Common myeloid progenitor, CD34-positive (primary cell): ENCODE results near the gene HDGFL2.

Experiments
- CTCF ChIA-PET: fragments of 350-600 bp; sonication (Branson Sonifier 250); formaldehyde crosslinking; loops from one replicate; lab custom pipeline; 2021; ENCODE audit warnings: antibody characterized with exemption; lab: Charles Lee
- POLR2A ChIA-PET: fragments of 350-600 bp; sonication (Branson Sonifier 250); formaldehyde crosslinking; loops from one replicate; lab custom pipeline; 2021; ENCODE audit warnings: antibody characterized with exemption; lab: Charles Lee
- DNase-seq, 3 donors: peaks; one replicate each; pipeline versions ENCODE4 v3.0.0 to v3.0.0-alpha.2; 2013
- H3K27ac ChIP-seq, 2 experiments: 1 replicate in 1 of 2; 2 replicates in 1 of 2; pipeline ENCODE4 v1.7.0; 2013; ENCODE audit warnings: inconsistent platforms in 2 of 2, low read length in 2 of 2, mild to moderate bottlenecking in 2 of 2, low read depth in 1 of 2, moderate library complexity in 1 of 2; ENCODE audit not compliant: severe bottlenecking in 2 of 2, insufficient read depth in 1 of 2, poor library complexity in 1 of 2
- H3K27me3 ChIP-seq, 5 experiments: replicated peaks in 2 of 5; 1 replicate in 3 of 5; 2 replicates in 2 of 5; pipeline versions ENCODE4 v1.6.1 to v1.7.0; 2013; ENCODE audit warnings: low read length in 4 of 5, mild to moderate bottlenecking in 2 of 5, moderate library complexity in 2 of 5, inconsistent platforms in 1 of 5; ENCODE audit not compliant: insufficient read depth in 5 of 5, control insufficient read depth in 4 of 5
- H3K36me3 ChIP-seq, 4 experiments: 1 replicate in 2 of 4; 2 replicates in 2 of 4; pipeline versions ENCODE4 v1.6.1 to v1.7.0; 2013; ENCODE audit warnings: low read length in 3 of 4, control low read depth in 1 of 4, mild to moderate bottlenecking in 1 of 4; ENCODE audit not compliant: control insufficient read depth in 4 of 4, insufficient read depth in 4 of 4
- H3K4me1 ChIP-seq, 4 experiments: 1 replicate in 3 of 4; 2 replicates in 1 of 4; pipeline versions ENCODE4 v1.6.1 to v1.7.1; 2013; ENCODE audit warnings: low read length in 3 of 4, mild to moderate bottlenecking in 3 of 4, control low read depth in 1 of 4, inconsistent platforms in 1 of 4, moderate library complexity in 1 of 4; ENCODE audit not compliant: control insufficient read depth in 4 of 4, insufficient read depth in 4 of 4; ENCODE audit errors: control extremely low read depth in 1 of 4
- H3K4me3 ChIP-seq, 7 experiments: 1 replicate in 4 of 7; 2 replicates in 3 of 7; pipeline versions ENCODE4 v1.5.1 to v1.7.0; 2013; ENCODE audit warnings: mild to moderate bottlenecking in 7 of 7, low read length in 6 of 7, moderate library complexity in 6 of 7, inconsistent platforms in 2 of 7, low read depth in 2 of 7, control low read depth in 1 of 7; ENCODE audit not compliant: insufficient read depth in 4 of 7, control insufficient read depth in 1 of 7; ENCODE audit errors: extremely low read depth in 1 of 7
- H3K9me3 ChIP-seq, 5 experiments: 1 replicate in 4 of 5; 2 replicates in 1 of 5; pipeline versions ENCODE4 v1.6.1 to v1.7.1; 2013; ENCODE audit warnings: low read length in 4 of 5, mild to moderate bottlenecking in 2 of 5, inconsistent platforms in 1 of 5, low read depth in 1 of 5, moderate library complexity in 1 of 5; ENCODE audit not compliant: control insufficient read depth in 4 of 5, insufficient read depth in 2 of 5; ENCODE audit errors: control extremely low read depth in 1 of 5
- WGBS: methylation state at CpG from one replicate; pipeline ENCODE4 v1.1.5; 2013; ENCODE audit not compliant: insufficient coverage; 5-methylcytosine and 5-hydroxymethylcytosine counted together

Gene HDGFL2

DNA sequence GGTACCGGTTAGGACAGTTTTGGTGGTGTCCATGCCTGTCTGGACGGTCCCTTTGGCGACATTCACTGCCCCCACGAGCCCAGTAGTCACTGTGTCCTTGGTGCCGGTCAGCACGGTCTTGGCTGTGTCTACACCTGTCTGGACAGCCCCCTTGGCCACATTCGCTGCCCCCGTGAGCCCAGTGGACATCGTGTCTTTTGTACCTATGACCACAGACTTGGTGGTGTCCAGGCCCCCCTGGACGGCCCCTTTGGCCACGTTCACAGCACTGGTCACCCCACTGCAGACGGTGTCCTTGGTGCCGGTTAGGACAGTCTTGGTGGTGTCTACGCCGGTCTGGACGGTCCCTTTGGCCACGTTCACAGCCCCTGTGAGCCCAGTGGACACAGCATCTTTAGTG is 40.0 kb downstream of the HDGFL2 start:
- 94% methylated on average over 17 of the region's 17 CpGs for WGBS
- CTCF ChIA-PET: no interaction called here

DNA sequence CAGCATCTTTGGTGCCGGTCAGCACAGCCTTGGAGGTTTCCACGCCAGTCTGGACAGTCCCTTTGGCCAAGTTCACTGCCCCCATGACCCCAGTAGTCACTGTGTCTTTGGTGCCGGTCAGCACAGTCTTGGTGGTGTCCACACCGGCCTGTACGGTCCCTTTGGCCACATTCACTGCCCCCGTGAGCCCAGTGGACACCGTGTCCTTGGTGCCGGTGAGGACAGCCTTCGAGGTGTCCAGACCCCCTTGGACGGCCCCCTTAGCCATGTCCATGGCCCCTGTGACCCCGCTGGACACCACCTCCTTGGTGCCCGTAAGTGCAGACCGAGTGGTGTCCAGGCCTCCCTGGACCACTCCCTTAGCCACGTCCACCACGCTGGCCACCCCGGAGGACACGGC is 41.2 kb downstream of the HDGFL2 start:
- Histone ChIP-seq H3K36me3 (no peaks in the 10 kb centered on the region), H3K27me3 (no peaks in the 10 kb centered on the region), H3K4me1 (no peaks in the 10 kb centered on the region), H3K27ac (no peak overlapping the region), H3K9me3 (no peaks in the 10 kb centered on the region), H3K4me3 (no peak overlapping the region)
- no peak for DNase-seq
- CTCF ChIA-PET: interaction anchor here (0.6 kb wide), 1 partner anchor 86 kb away, joined by 3 read pairs; no protein-coding TSS in a partner anchor
- POLR2A ChIA-PET: no interaction called here
- 91% methylated on average over 16 of the region's 17 CpGs for WGBS

More for the DNA sequence above, 40.0 kb downstream of the HDGFL2 start:
- DNase-seq: no peak
- no peaks in the 10 kb centered on the region for H3K9me3 ChIP-seq
- H3K27me3 ChIP-seq: no peaks in the 10 kb centered on the region
- no peaks in the 10 kb centered on the region for H3K36me3 ChIP-seq
- POLR2A ChIA-PET: no interaction called here
- H3K4me3 ChIP-seq: no peak overlapping the region
- no peaks in the 10 kb centered on the region for H3K4me1 ChIP-seq
- H3K27ac ChIP-seq: no peak overlapping the region

DNA sequence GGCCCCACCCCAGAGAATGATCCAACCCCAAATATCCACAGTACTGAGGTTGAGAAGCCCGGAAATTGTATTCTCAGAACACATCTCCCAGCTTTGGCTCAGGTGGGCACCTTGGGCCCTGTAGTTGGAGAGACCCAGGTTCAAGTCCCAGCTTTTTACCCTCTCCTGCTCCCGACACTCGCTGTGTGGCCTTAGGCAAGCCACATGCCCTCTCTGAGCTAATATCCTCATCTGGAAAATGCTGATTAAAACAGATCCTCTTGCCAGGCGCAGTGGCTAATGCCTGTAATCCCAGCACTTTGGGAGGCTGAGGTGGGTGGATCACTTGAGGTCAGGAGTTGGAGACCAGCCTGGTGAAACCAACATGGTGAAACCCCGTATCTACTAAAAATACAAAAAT is 43.6 kb downstream of the HDGFL2 start:
- DNase-seq: no peak
- Histone ChIP-seq H3K27ac (no peak overlapping the region), H3K9me3 (no peaks in the 10 kb centered on the region), H3K4me1 (no peaks in the 10 kb centered on the region), H3K27me3 (no peaks in the 10 kb centered on the region), H3K36me3 (no peaks in the 10 kb centered on the region), H3K4me3 (no peak overlapping the region)
- 96% methylated on average over 3 of the region's 5 CpGs for WGBS
- ChIA-PET CTCF (interaction anchor here (1.8 kb wide), 1 partner anchor 25 kb away, joined by 4 read pairs; no protein-coding TSS in a partner anchor), POLR2A (no interaction called here)

DNA sequence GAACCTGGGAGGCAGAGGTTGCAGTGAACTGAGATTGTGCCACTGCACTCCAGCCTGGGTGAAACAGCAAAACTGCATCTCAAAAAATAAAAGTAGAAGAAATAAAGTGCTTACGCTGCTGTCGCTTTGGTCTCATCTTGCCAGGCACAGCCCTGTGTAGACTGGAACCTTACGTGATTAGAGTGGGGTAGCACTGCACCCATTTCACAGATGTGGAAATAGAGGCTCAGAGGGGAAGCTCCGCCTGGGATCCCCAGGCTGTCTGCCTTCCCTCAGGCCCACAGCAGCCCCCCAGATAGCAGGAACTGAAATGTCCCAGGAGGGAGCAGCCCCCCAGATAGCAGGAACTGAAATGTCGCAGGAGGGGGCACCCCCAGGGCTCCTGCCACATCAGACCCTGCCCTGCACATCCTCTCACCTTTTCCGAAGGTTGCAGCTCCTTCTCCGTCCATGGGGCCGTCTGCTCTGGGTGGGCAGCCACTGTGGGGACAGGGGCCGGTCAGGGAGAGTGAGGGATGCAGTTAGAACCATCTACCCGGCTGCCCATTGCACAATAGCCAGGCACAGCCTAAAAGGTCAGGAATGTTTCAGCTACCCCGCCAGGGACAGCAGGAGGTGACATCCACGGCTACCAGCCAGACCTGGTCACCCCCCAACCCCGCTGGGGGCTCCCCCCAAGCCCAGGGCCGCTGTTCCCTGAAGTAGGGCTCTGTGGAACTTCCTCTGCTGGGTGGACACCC is 44.3 kb downstream of the HDGFL2 start:
- no peak overlapping the region for H3K27ac ChIP-seq
- no peaks in the 10 kb centered on the region for H3K9me3 ChIP-seq
- CTCF ChIA-PET: interaction anchor here (1.5 to 1.8 kb wide), 2 partner anchors 9 to 24 kb away, joined by 4 to 6 read pairs; no protein-coding TSS in a partner anchor
- no peaks in the 10 kb centered on the region for H3K36me3 ChIP-seq
- POLR2A ChIA-PET: no interaction called here
- WGBS: 68% methylated on average over 13 of the region's 14 CpGs
- H3K4me3 ChIP-seq: no peak overlapping the region
- DNase-seq: no peak
- no peaks in the 10 kb centered on the region for H3K27me3 ChIP-seq
- H3K4me1 ChIP-seq: no peaks in the 10 kb centered on the region

DNA sequence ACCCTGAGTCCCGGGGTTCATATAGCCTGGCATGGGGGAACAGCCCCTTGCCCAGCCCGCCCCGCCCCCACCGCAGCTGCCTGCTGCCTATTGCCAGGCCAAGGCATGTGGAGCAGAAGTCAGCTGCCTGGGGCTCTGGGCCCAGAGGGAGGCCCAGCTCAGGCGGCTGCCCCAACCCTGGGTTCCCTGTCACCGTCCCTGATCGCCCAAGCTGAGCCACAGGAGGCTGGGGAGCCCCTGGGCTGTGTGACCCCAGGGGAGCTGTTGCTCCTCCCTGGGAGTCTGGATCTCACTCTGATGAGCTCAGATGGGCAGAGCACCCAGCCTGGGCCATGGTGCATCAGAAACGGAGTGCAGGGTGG is 44.8 kb downstream of the HDGFL2 start:
- Histone ChIP-seq H3K4me3 (no peak overlapping the region), H3K36me3 (no peaks in the 10 kb centered on the region), H3K27me3 (no peaks in the 10 kb centered on the region), H3K9me3 (no peaks in the 10 kb centered on the region), H3K27ac (no peak overlapping the region), H3K4me1 (no peaks in the 10 kb centered on the region)
- ChIA-PET CTCF (interaction anchor here (1.5 to 1.8 kb wide), 2 partner anchors 9 to 24 kb away, joined by 4 to 6 read pairs; no protein-coding TSS in a partner anchor), POLR2A (no interaction called here)
- DNase-seq: no peak
- WGBS: 70% methylated on average over 8 of the region's 8 CpGs

DNA sequence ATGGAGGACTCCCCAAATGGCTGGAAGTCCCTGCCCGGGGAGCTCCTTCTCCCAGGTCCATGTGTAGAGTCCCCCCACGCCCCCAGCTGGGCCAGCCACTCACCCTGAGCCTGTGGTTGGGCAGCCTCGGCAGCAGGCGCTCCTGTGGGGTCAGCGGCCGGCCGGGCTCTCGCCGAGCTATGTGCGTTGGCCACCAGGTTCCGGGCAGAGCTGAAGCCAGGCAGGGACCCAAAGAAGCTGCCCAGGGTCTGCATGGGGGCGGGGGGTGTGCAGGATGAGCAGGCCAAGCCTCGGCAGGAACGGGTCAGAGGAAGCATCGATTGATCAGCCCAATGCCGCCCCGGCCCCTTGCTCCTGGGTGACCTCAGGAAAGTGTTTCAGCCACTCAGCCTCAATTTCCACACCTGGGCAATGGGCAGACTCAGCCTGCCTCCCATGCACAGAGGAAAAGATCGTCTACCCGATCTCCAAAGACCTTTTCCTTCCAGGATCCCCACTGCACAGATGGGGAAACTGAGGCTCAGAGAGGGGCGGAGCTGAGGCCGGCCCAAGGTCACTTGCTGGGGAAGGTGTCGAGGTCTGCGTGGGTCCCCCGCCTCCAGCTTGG is 45.5 kb downstream of the HDGFL2 start:
- no peak for DNase-seq
- H3K36me3 ChIP-seq: no peaks in the 10 kb centered on the region
- WGBS: 93% methylated on average over 24 of the region's 24 CpGs
- H3K27ac ChIP-seq: no peak overlapping the region
- H3K27me3 ChIP-seq: no peaks in the 10 kb centered on the region
- no peaks in the 10 kb centered on the region for H3K4me1 ChIP-seq
- H3K9me3 ChIP-seq: no peaks in the 10 kb centered on the region
- ChIA-PET CTCF (interaction anchor here (1.5 kb wide), 1 partner anchor 8 kb away, joined by 6 read pairs; no protein-coding TSS in a partner anchor), POLR2A (interaction anchor here (0.5 kb wide), 1 partner anchor 174 kb away, joined by 3 read pairs; no protein-coding TSS in a partner anchor)
- no peak overlapping the region for H3K4me3 ChIP-seq
